WTC11 (cell line): ENCODE data around the gene STON2. TPM values are rescaled to one million over a fixed set of nuclear protein-coding genes. Genes with fewer than 3 reads are reported as not detected.

Experiments used
- ATAC-seq: fragments of 200-7000 bp; cut with Tn5 transposase; 2 replicates; pipeline ENCODE4 v1.10.0; 2021; ENCODE audit warnings: mild to moderate bottlenecking, moderate library complexity
- CTCF ChIA-PET: fragments of 300-600 bp; sonication (Branson Sonifier 250); formaldehyde crosslinking; loops from one replicate; lab custom pipeline; 2021; ENCODE audit warnings: antibody characterized with exemption; lab: Charles Lee
- POLR2A ChIA-PET: fragments of 350-600 bp; sonication (Branson Sonifier 250); formaldehyde crosslinking; loops from one replicate; lab custom pipeline; 2021; ENCODE audit warnings: antibody characterized with exemption; lab: Charles Lee
- DNase-seq: peaks from one replicate; pipeline ENCODE4 v3.0.0; 2021; ENCODE audit warnings: low spot score
- H3K27ac Mint-ChIP-seq: 2 replicates; pipeline ENCODE4 v1.8.0; 2021; ENCODE audit warnings: mixed read lengths
- H3K27me3 Mint-ChIP-seq: 2 replicates; pipeline ENCODE4 v1.8.0; 2021; ENCODE audit warnings: low read depth, mild to moderate bottlenecking, moderate library complexity, mixed read lengths
- H3K36me3 Mint-ChIP-seq: 2 replicates; pipeline ENCODE4 v1.8.0; 2021; ENCODE audit warnings: mixed read lengths
- H3K4me1 Mint-ChIP-seq: 2 replicates; pipeline ENCODE4 v1.8.0; 2022; ENCODE audit warnings: mixed read lengths
- H3K4me3 Mint-ChIP-seq: 2 replicates; pipeline ENCODE4 v1.8.0; 2021; ENCODE audit warnings: mild to moderate bottlenecking, moderate library complexity, mixed read lengths
- H3K9me3 Mint-ChIP-seq: 2 replicates; pipeline ENCODE4 v1.8.0; 2021; ENCODE audit warnings: mixed read lengths
- CBFB ChIP-seq: sonication (generic); formaldehyde crosslinking; IDR thresholded peaks from 2 replicates; pipeline ENCODE4 v1.8.1; 2022; ENCODE audit warnings: mild to moderate bottlenecking, low read depth, missing genetic modification reagents
- ESRRA ChIP-seq: sonication (generic); formaldehyde crosslinking; IDR thresholded peaks from 2 replicates; pipeline ENCODE4 v1.8.1; 2022; ENCODE audit warnings: mild to moderate bottlenecking, missing genetic modification reagents, borderline replicate concordance
- ETV6 ChIP-seq: sonication (generic); formaldehyde crosslinking; IDR thresholded peaks from 2 replicates; pipeline ENCODE4 v1.8.1; 2022; ENCODE audit warnings: mild to moderate bottlenecking, missing genetic modification reagents
- FOXJ3 ChIP-seq: sonication (generic); formaldehyde crosslinking; IDR thresholded peaks from 2 replicates; pipeline ENCODE4 v1.9.0; 2021; ENCODE audit warnings: missing genetic modification reagents, mild to moderate bottlenecking, borderline replicate concordance
- FOXP1 ChIP-seq: sonication (generic); formaldehyde crosslinking; IDR thresholded peaks from 2 replicates; pipeline ENCODE4 v1.8.0; 2022; ENCODE audit warnings: missing genetic modification reagents, mild to moderate bottlenecking, moderate library complexity, borderline replicate concordance
- GTF2I ChIP-seq: fragments of 250-450 bp; sonication (Bioruptor Pico); conservative IDR thresholded peaks from 2 replicates; pipeline ENCODE4 v1.4.0; 2021; ENCODE audit warnings: mild to moderate bottlenecking
- IRF2 ChIP-seq: sonication (generic); formaldehyde crosslinking; IDR thresholded peaks from 2 replicates; pipeline ENCODE4 v1.8.0; 2022; ENCODE audit warnings: low read depth, missing genetic modification reagents, borderline replicate concordance
- JAZF1 ChIP-seq: fragments of 250-450 bp; sonication (Bioruptor Pico); IDR thresholded peaks from 2 replicates; pipeline ENCODE4 v1.9.0; 2021; ENCODE audit warnings: moderate library complexity, mild to moderate bottlenecking, inconsistent platforms
- NFE2L1 ChIP-seq: sonication (generic); formaldehyde crosslinking; IDR thresholded peaks from 2 replicates; pipeline ENCODE4 v1.8.1; 2023; ENCODE audit warnings: missing genetic modification reagents
- NR1H2 ChIP-seq: sonication (generic); formaldehyde crosslinking; IDR thresholded peaks from 2 replicates; pipeline ENCODE4 v1.9.0; 2021; ENCODE audit warnings: mild to moderate bottlenecking, moderate library complexity, missing genetic modification reagents
- OVOL2 ChIP-seq: fragments of 250-450 bp; sonication (Bioruptor Pico); IDR thresholded peaks from 2 replicates; pipeline ENCODE4 v1.9.0; 2021; ENCODE audit warnings: mild to moderate bottlenecking, borderline replicate concordance
- RELA ChIP-seq: sonication (generic); formaldehyde crosslinking; IDR thresholded peaks from 2 replicates; pipeline ENCODE4 v1.8.1; 2022; ENCODE audit warnings: missing genetic modification reagents, mild to moderate bottlenecking, borderline replicate concordance
- SP1 ChIP-seq: sonication (generic); formaldehyde crosslinking; conservative IDR thresholded peaks from 2 replicates; pipeline ENCODE4 v1.8.1; 2022; ENCODE audit warnings: missing genetic modification reagents
- ZBTB21 ChIP-seq: sonication (generic); formaldehyde crosslinking; IDR thresholded peaks from 2 replicates; pipeline ENCODE4 v1.8.1; 2023; ENCODE audit warnings: mild to moderate bottlenecking, missing genetic modification reagents, borderline replicate concordance
- ZNF317 ChIP-seq: sonication (generic); formaldehyde crosslinking; IDR thresholded peaks from 2 replicates; pipeline ENCODE4 v1.8.1; 2023; ENCODE audit warnings: low read depth, mild to moderate bottlenecking, moderate library complexity, missing genetic modification reagents, borderline replicate concordance
- ZNF396 ChIP-seq: fragments of 250-450 bp; sonication (Bioruptor Pico); IDR thresholded peaks from 2 replicates; pipeline ENCODE4 v1.8.0; 2021; ENCODE audit warnings: mild to moderate bottlenecking, moderate library complexity, borderline replicate concordance
- ZNF423 ChIP-seq: fragments of 250-450 bp; sonication (Bioruptor Pico); IDR thresholded peaks from 2 replicates; pipeline ENCODE4 v2.1.2; 2022; ENCODE audit warnings: mild to moderate bottlenecking, moderate library complexity
- total RNA-seq: library from RNA; stranded (reverse); gene quantifications from 3 replicates; pipeline ENCODE4 v1.2.3, GENCODE V29; 2021
- TF ChIP-seq, protein P1 (sequence below): sonication (generic); formaldehyde crosslinking; IDR thresholded peaks from 2 replicates; pipeline ENCODE4 v1.8.0; 2022; ENCODE audit warnings: mild to moderate bottlenecking, missing genetic modification reagents
- TF ChIP-seq, protein P2 (sequence below): sonication (generic); formaldehyde crosslinking; IDR thresholded peaks from 2 replicates; pipeline ENCODE4 v1.8.1; 2023; ENCODE audit warnings: mild to moderate bottlenecking, missing genetic modification reagents, borderline replicate concordance
- TF ChIP-seq, protein P3 (sequence below): sonication (generic); formaldehyde crosslinking; IDR thresholded peaks from 2 replicates; pipeline ENCODE4 v1.8.1; 2023; ENCODE audit warnings: mild to moderate bottlenecking, missing genetic modification reagents, moderate library complexity
- TF ChIP-seq, protein P4 (sequence below): sonication (generic); formaldehyde crosslinking; conservative IDR thresholded peaks from 2 replicates; pipeline ENCODE4 v1.8.1; 2022; ENCODE audit warnings: mild to moderate bottlenecking, missing genetic modification reagents
- TF ChIP-seq, protein P5 (sequence below): sonication (generic); formaldehyde crosslinking; IDR thresholded peaks from 2 replicates; pipeline ENCODE4 v1.8.1; 2023; ENCODE audit warnings: mild to moderate bottlenecking, missing genetic modification reagents

The STON2 gene
- total RNA-seq, 1 experiment from 2014 or later, result 69.2 TPM

DNA sequence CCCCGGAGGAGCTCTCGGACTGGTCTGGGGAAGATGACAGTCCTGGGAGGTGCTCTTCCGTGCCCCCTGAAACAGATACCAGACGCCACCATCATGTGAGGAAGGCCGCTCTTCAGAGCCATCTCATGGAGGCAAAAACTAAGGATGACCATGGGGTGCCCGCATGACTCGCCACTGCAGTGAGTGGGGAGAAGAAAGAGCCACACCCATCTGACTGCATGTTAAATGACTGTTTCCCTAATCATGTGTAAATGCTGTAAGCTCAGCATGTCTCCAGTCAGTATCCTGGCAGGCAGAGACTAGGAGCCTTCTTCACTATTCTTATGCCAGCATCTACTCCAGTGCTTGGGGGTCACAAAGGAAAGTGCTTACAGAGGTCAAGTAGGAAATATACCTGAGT is 4.0 kb downstream of the STON2 start:
- TF ChIP-seq FOXP1 (CRISPR knock-in tag) (no peak), ETV6 (CRISPR knock-in tag) (no peak), ZNF396 (CRISPR knock-in tag) (no peak), IRF2 (CRISPR knock-in tag) (no peak), OVOL2 (CRISPR knock-in tag) (no peak), NR1H2 (CRISPR knock-in tag) (no peak), JAZF1 (CRISPR knock-in tag) (no peak), CBFB (CRISPR knock-in tag) (no peak), ZNF317 (CRISPR knock-in tag) (no peak), SP1 (no peak), GTF2I (CRISPR knock-in tag) (no peak), ESRRA (CRISPR knock-in tag) (no peak)
- TF ChIP-seq, protein P1, sequence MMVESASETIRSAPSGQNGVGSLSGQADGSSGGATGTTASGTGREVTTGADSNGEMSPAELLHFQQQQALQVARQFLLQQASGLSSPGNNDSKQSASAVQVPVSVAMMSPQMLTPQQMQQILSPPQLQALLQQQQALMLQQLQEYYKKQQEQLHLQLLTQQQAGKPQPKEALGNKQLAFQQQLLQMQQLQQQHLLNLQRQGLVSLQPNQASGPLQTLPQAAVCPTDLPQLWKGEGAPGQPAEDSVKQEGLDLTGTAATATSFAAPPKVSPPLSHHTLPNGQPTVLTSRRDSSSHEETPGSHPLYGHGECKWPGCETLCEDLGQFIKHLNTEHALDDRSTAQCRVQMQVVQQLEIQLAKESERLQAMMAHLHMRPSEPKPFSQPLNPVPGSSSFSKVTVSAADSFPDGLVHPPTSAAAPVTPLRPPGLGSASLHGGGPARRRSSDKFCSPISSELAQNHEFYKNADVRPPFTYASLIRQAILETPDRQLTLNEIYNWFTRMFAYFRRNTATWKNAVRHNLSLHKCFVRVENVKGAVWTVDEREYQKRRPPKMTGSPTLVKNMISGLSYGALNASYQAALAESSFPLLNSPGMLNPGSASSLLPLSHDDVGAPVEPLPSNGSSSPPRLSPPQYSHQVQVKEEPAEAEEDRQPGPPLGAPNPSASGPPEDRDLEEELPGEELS (CRISPR knock-in tag), result no peak
- TF ChIP-seq, protein P2, sequence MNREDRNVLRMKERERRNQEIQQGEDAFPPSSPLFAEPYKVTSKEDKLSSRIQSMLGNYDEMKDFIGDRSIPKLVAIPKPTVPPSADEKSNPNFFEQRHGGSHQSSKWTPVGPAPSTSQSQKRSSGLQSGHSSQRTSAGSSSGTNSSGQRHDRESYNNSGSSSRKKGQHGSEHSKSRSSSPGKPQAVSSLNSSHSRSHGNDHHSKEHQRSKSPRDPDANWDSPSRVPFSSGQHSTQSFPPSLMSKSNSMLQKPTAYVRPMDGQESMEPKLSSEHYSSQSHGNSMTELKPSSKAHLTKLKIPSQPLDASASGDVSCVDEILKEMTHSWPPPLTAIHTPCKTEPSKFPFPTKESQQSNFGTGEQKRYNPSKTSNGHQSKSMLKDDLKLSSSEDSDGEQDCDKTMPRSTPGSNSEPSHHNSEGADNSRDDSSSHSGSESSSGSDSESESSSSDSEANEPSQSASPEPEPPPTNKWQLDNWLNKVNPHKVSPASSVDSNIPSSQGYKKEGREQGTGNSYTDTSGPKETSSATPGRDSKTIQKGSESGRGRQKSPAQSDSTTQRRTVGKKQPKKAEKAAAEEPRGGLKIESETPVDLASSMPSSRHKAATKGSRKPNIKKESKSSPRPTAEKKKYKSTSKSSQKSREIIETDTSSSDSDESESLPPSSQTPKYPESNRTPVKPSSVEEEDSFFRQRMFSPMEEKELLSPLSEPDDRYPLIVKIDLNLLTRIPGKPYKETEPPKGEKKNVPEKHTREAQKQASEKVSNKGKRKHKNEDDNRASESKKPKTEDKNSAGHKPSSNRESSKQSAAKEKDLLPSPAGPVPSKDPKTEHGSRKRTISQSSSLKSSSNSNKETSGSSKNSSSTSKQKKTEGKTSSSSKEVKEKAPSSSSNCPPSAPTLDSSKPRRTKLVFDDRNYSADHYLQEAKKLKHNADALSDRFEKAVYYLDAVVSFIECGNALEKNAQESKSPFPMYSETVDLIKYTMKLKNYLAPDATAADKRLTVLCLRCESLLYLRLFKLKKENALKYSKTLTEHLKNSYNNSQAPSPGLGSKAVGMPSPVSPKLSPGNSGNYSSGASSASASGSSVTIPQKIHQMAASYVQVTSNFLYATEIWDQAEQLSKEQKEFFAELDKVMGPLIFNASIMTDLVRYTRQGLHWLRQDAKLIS (CRISPR knock-in tag), result no peak
- TF ChIP-seq, protein P3, sequence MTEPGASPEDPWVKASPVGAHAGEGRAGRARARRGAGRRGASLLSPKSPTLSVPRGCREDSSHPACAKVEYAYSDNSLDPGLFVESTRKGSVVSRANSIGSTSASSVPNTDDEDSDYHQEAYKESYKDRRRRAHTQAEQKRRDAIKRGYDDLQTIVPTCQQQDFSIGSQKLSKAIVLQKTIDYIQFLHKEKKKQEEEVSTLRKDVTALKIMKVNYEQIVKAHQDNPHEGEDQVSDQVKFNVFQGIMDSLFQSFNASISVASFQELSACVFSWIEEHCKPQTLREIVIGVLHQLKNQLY (CRISPR knock-in tag), result no peak
- TF ChIP-seq, all 79 proteins: peak for 0
- Mint-ChIP-seq H3K27me3 (no peaks in the 10 kb centered on the region), H3K27ac (no peak overlapping the region), H3K9me3 (peaks cover 10% of the 10 kb centered on the region; the same call in 1 of the 2 replicates), H3K36me3 (peaks cover 43% of the 10 kb centered on the region), H3K4me1 (peaks cover 21% of the 10 kb centered on the region), H3K4me3 (no peak overlapping the region)
- ATAC-seq, result no peak
- ChIA-PET POLR2A (interaction anchor here (0.6 kb wide), 1 partner anchor 33 kb away, joined by 3 read pairs; no protein-coding TSS in a partner anchor), CTCF (no interaction called here)
- no peak for DNase-seq

DNA sequence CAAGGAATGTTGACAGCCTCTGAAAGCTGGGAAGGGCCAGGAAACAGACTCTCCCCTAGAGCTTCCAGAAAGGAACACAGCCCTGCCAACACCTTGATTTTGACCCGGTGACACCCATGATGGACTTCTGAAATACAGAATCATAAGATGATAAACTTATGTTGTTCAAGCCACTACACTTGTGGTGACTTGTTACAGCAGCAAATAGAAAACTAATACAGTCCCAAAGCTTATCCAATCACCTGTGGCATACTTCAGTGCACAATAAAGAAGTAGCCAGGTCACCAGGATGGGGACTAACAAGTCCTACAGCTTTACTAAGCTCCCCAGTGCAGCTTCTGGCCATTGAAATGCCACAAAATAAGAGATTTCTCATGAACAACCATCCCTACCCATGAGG is 5.4 kb downstream of the STON2 start:
- no peak for DNase-seq
- H3K36me3 Mint-ChIP-seq, result peaks cover 43% of the 10 kb centered on the region

More for the DNA sequence above, 5.4 kb downstream of the STON2 start:
- peaks cover 11% of the 10 kb centered on the region; the same call in 1 of the 2 replicates for H3K4me1 Mint-ChIP-seq
- no peaks in the 10 kb centered on the region for H3K27me3 Mint-ChIP-seq
- peaks cover 9% of the 10 kb centered on the region; the same call in 1 of the 2 replicates for H3K9me3 Mint-ChIP-seq
- no peak overlapping the region for H3K27ac Mint-ChIP-seq
- TF ChIP-seq OVOL2 (CRISPR knock-in tag) (no peak), NFE2L1 (CRISPR knock-in tag) (no peak), ZBTB21 (CRISPR knock-in tag) (no peak), RELA (CRISPR knock-in tag) (no peak), FOXJ3 (CRISPR knock-in tag) (no peak), ZNF423 (CRISPR knock-in tag) (no peak)
- TF ChIP-seq, protein P3 (CRISPR knock-in tag), result no peak
- TF ChIP-seq, protein P4, sequence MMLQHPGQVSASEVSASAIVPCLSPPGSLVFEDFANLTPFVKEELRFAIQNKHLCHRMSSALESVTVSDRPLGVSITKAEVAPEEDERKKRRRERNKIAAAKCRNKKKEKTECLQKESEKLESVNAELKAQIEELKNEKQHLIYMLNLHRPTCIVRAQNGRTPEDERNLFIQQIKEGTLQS, result no peak
- TF ChIP-seq, protein P5, sequence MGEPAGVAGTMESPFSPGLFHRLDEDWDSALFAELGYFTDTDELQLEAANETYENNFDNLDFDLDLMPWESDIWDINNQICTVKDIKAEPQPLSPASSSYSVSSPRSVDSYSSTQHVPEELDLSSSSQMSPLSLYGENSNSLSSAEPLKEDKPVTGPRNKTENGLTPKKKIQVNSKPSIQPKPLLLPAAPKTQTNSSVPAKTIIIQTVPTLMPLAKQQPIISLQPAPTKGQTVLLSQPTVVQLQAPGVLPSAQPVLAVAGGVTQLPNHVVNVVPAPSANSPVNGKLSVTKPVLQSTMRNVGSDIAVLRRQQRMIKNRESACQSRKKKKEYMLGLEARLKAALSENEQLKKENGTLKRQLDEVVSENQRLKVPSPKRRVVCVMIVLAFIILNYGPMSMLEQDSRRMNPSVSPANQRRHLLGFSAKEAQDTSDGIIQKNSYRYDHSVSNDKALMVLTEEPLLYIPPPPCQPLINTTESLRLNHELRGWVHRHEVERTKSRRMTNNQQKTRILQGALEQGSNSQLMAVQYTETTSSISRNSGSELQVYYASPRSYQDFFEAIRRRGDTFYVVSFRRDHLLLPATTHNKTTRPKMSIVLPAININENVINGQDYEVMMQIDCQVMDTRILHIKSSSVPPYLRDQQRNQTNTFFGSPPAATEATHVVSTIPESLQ (CRISPR knock-in tag), result no peak
- no peak overlapping the region for H3K4me3 Mint-ChIP-seq
- POLR2A ChIA-PET, result no interaction called here
- ATAC-seq, result no peak
- CTCF ChIA-PET, result no interaction called here
